WTC11 (cell line): ENCODE data around the gene OR2T6. TPM values are rescaled to one million over a fixed set of nuclear protein-coding genes. Genes with fewer than 3 reads are reported as not detected.

Source experiments
- ATAC-seq: fragments of 200-7000 bp; cut with Tn5 transposase; 2 replicates; pipeline ENCODE4 v1.10.0; 2021; ENCODE audit warnings: mild to moderate bottlenecking, moderate library complexity
- CTCF ChIA-PET: fragments of 300-600 bp; sonication (Branson Sonifier 250); formaldehyde crosslinking; loops from one replicate; lab custom pipeline; 2021; ENCODE audit warnings: antibody characterized with exemption; lab: Charles Lee
- POLR2A ChIA-PET: fragments of 350-600 bp; sonication (Branson Sonifier 250); formaldehyde crosslinking; loops from one replicate; lab custom pipeline; 2021; ENCODE audit warnings: antibody characterized with exemption; lab: Charles Lee
- DNase-seq: peaks from one replicate; pipeline ENCODE4 v3.0.0; 2021; ENCODE audit warnings: low spot score
- H3K27ac Mint-ChIP-seq: 2 replicates; pipeline ENCODE4 v1.8.0; 2021; ENCODE audit warnings: mixed read lengths
- H3K27me3 Mint-ChIP-seq: 2 replicates; pipeline ENCODE4 v1.8.0; 2021; ENCODE audit warnings: low read depth, mild to moderate bottlenecking, moderate library complexity, mixed read lengths
- H3K36me3 Mint-ChIP-seq: 2 replicates; pipeline ENCODE4 v1.8.0; 2021; ENCODE audit warnings: mixed read lengths
- H3K4me1 Mint-ChIP-seq: 2 replicates; pipeline ENCODE4 v1.8.0; 2022; ENCODE audit warnings: mixed read lengths
- H3K4me3 Mint-ChIP-seq: 2 replicates; pipeline ENCODE4 v1.8.0; 2021; ENCODE audit warnings: mild to moderate bottlenecking, moderate library complexity, mixed read lengths
- H3K9me3 Mint-ChIP-seq: 2 replicates; pipeline ENCODE4 v1.8.0; 2021; ENCODE audit warnings: mixed read lengths
- ARID4B ChIP-seq: sonication (generic); formaldehyde crosslinking; IDR thresholded peaks from 2 replicates; pipeline ENCODE4 v1.8.0; 2023; ENCODE audit warnings: missing genetic modification reagents, mild to moderate bottlenecking, borderline replicate concordance
- ATF1 ChIP-seq: sonication (generic); formaldehyde crosslinking; IDR thresholded peaks from 2 replicates; pipeline ENCODE4 v1.8.1; 2023; ENCODE audit warnings: mild to moderate bottlenecking, moderate library complexity, missing genetic modification reagents
- ATF2 ChIP-seq: sonication (generic); formaldehyde crosslinking; IDR thresholded peaks from 2 replicates; pipeline ENCODE4 v1.8.1; 2022; ENCODE audit warnings: low read depth, missing genetic modification reagents, borderline replicate concordance
- ATF6 ChIP-seq: sonication (generic); formaldehyde crosslinking; IDR thresholded peaks from 2 replicates; pipeline ENCODE4 v1.8.1; 2023; ENCODE audit warnings: mild to moderate bottlenecking, missing genetic modification reagents
- CREB1 ChIP-seq: sonication (generic); formaldehyde crosslinking; IDR thresholded peaks from 2 replicates; pipeline ENCODE4 v1.8.0; 2023; ENCODE audit warnings: mild to moderate bottlenecking, missing genetic modification reagents
- CTCF ChIP-seq: fragments of 200-600 bp; IDR thresholded peaks from 2 replicates; pipeline ENCODE4 v1.8.0; 2022; ENCODE audit warnings: antibody characterized with exemption
- FOXJ3 ChIP-seq: sonication (generic); formaldehyde crosslinking; IDR thresholded peaks from 2 replicates; pipeline ENCODE4 v1.9.0; 2021; ENCODE audit warnings: missing genetic modification reagents, mild to moderate bottlenecking, borderline replicate concordance
- GABPB1 ChIP-seq: sonication (generic); formaldehyde crosslinking; IDR thresholded peaks from 2 replicates; pipeline ENCODE4 v1.8.1; 2023; ENCODE audit warnings: mild to moderate bottlenecking, missing genetic modification reagents
- GRHL2 ChIP-seq: fragments of 250-450 bp; sonication (Bioruptor Pico); IDR thresholded peaks from 2 replicates; pipeline ENCODE4 v1.8.0; 2022; ENCODE audit warnings: mild to moderate bottlenecking, moderate library complexity; ENCODE audit not compliant: insufficient replicate concordance, severe bottlenecking
- HMGA2 ChIP-seq: fragments of 250-450 bp; sonication (Bioruptor Pico); IDR thresholded peaks from 2 replicates; pipeline ENCODE4 v1.4.0; 2021; ENCODE audit warnings: mild to moderate bottlenecking, moderate library complexity
- NR1H2 ChIP-seq: sonication (generic); formaldehyde crosslinking; IDR thresholded peaks from 2 replicates; pipeline ENCODE4 v1.9.0; 2021; ENCODE audit warnings: mild to moderate bottlenecking, moderate library complexity, missing genetic modification reagents
- NR3C1 ChIP-seq: sonication (generic); formaldehyde crosslinking; conservative IDR thresholded peaks from 2 replicates; pipeline ENCODE4 v1.8.1; 2023; ENCODE audit warnings: low read depth, mild to moderate bottlenecking, missing genetic modification reagents
- PREB ChIP-seq: sonication (generic); formaldehyde crosslinking; IDR thresholded peaks from 2 replicates; pipeline ENCODE4 v1.8.1; 2022; ENCODE audit warnings: mild to moderate bottlenecking, missing genetic modification reagents, moderate library complexity, borderline replicate concordance
- RORB ChIP-seq: fragments of 250-450 bp; sonication (Bioruptor Pico); IDR thresholded peaks from 2 replicates; pipeline ENCODE4 v1.9.0; 2021; ENCODE audit warnings: mild to moderate bottlenecking
- ZBTB43 ChIP-seq: sonication (generic); formaldehyde crosslinking; IDR thresholded peaks from 2 replicates; pipeline ENCODE4 v1.8.1; 2023; ENCODE audit warnings: mild to moderate bottlenecking, missing genetic modification reagents
- ZNF121 ChIP-seq: sonication (generic); formaldehyde crosslinking; IDR thresholded peaks from 2 replicates; pipeline ENCODE4 v1.8.0; 2023; ENCODE audit warnings: missing genetic modification reagents
- ZNF219 ChIP-seq: sonication (generic); formaldehyde crosslinking; IDR thresholded peaks from 2 replicates; pipeline ENCODE4 v1.8.0; 2023; ENCODE audit warnings: missing genetic modification reagents, mild to moderate bottlenecking, borderline replicate concordance
- ZNF232 ChIP-seq: sonication (generic); formaldehyde crosslinking; IDR thresholded peaks from 2 replicates; pipeline ENCODE4 v1.8.0; 2022; ENCODE audit warnings: mild to moderate bottlenecking, missing genetic modification reagents
- ZNF396 ChIP-seq: fragments of 250-450 bp; sonication (Bioruptor Pico); IDR thresholded peaks from 2 replicates; pipeline ENCODE4 v1.8.0; 2021; ENCODE audit warnings: mild to moderate bottlenecking, moderate library complexity, borderline replicate concordance
- ZNF671 ChIP-seq: fragments of 250-450 bp; sonication (Bioruptor Pico); IDR thresholded peaks from 2 replicates; pipeline ENCODE4 v1.8.0; 2021; ENCODE audit warnings: mild to moderate bottlenecking
- total RNA-seq: library from RNA; stranded (reverse); gene quantifications from 3 replicates; pipeline ENCODE4 v1.2.3, GENCODE V29; 2021

Gene OR2T6
- total RNA-seq, 1 experiment from 2014 or later: not detected

GRCh38 chr1:248376916-248377315, 1.4 kb downstream of the OR2T6 start:
- Mint-ChIP-seq H3K9me3 (peaks cover 80% of the 10 kb centered on the region), H3K27me3 (peaks cover 5% of the 10 kb centered on the region), H3K4me1 (no peaks in the 10 kb centered on the region), H3K4me3 (no peak overlapping the region), H3K27ac (no peak overlapping the region), H3K36me3 (peaks cover 65% of the 10 kb centered on the region)
- TF ChIP-seq RORB (CRISPR knock-in tag) (no peak), ZNF671 (CRISPR knock-in tag) (no peak), GRHL2 (CRISPR knock-in tag) (no peak), ZNF232 (CRISPR knock-in tag) (no peak), HMGA2 (CRISPR knock-in tag) (no peak), CTCF (no peak), PREB (CRISPR knock-in tag) (no peak), ARID4B (CRISPR knock-in tag) (no peak), FOXJ3 (CRISPR knock-in tag) (no peak), GABPB1 (CRISPR knock-in tag) (no peak), ATF2 (no peak), ZNF219 (CRISPR knock-in tag) (no peak)
- ChIA-PET CTCF (no interaction called here), POLR2A (no interaction called here)
- DNase-seq: no peak
- ATAC-seq: no peak

- ATAC-seq (no peak), DNase-seq (no peak)
- Mint-ChIP-seq H3K27ac (no peak overlapping the region), H3K36me3 (peaks cover 56% of the 10 kb centered on the region), H3K4me3 (no peak overlapping the region), H3K9me3 (peaks cover 64% of the 10 kb centered on the region), H3K4me1 (no peaks in the 10 kb centered on the region), H3K27me3 (peaks cover 3% of the 10 kb centered on the region)
- TF ChIP-seq NR1H2 (no peak), ZBTB43 (CRISPR knock-in tag) (no peak), CREB1 (no peak), ZNF396 (CRISPR knock-in tag) (no peak), GRHL2 (CRISPR knock-in tag) (no peak), ZNF121 (CRISPR knock-in tag) (no peak), NR3C1 (no peak), ATF1 (CRISPR knock-in tag) (no peak), ATF6 (CRISPR knock-in tag) (no peak), ZNF219 (CRISPR knock-in tag) (no peak)
- CTCF ChIA-PET: no interaction called here
- POLR2A ChIA-PET: no interaction called here
These were observed 5.3 kb downstream of the OR2T6 start for GRCh38 chr1:248380854-248381253.
